Kidney epithelial cell (primary cell): ENCODE data around the gene CACNA1S. TPM values are rescaled to one million over a fixed set of nuclear protein-coding genes. Genes with fewer than 3 reads are reported as not detected.

Experiments used
- DNase-seq: peaks from one replicate; pipeline ENCODE4 v3.0.0-alpha.2; 2010; ENCODE audit warnings: low read depth
- H3K27me3 ChIP-seq: 2 replicates; pipeline ENCODE4 v1.6.0; 2011; ENCODE audit warnings: low read length; ENCODE audit not compliant: control insufficient read depth, insufficient read depth
- H3K36me3 ChIP-seq: 2 replicates; pipeline ENCODE4 v1.5.1; 2011; ENCODE audit warnings: low read length; ENCODE audit not compliant: control insufficient read depth, insufficient read depth
- H3K4me3 ChIP-seq: 2 replicates; pipeline ENCODE4 v1.5.1; 2011; ENCODE audit warnings: low read depth, mild to moderate bottlenecking, control low read depth, low read length
- total RNA-seq: library from RNA; depleted of rRNA; stranded (reverse); fragments of >200 nt; gene quantifications from 2 replicates; pipeline ENCODE4 v1.2.3, GENCODE V29; 2015
- TF ChIP-seq, protein P1 (sequence below): IDR thresholded peaks from 2 replicates; pipeline ENCODE4 v1.5.1; 2011; ENCODE audit warnings: mild to moderate bottlenecking, moderate library complexity, low read length, control low read depth, inconsistent platforms; ENCODE audit not compliant: insufficient read depth, poor library complexity, severe bottlenecking

CACNA1S gene
- total RNA-seq, 1 donor from 2014 or later: not detected

DNA sequence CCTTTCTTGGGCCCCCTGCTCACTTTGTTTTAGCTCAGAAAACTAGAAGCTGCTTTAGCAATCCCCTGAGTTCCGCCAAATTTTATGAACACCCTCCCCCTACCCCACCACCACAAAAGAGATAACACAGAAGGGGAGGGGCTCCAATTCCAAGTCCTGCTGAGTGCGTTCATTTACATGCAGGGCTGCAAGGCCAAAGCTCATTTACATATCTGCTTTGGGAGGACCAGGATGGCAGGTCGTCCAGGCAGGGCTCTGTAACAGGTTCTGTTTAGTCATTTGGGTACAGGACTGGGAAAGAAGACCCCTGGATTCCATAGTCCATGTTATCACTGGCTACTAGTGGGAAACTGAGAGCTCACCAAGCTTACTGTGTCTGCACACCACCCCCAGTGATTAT lies 52.8 kb downstream of the CACNA1S start:
- no peak for DNase-seq
- Histone ChIP-seq H3K36me3 (no peaks in the 10 kb centered on the region), H3K4me3 (no peak overlapping the region), H3K27me3 (peaks cover 25% of the 10 kb centered on the region)
- TF ChIP-seq, protein P1, sequence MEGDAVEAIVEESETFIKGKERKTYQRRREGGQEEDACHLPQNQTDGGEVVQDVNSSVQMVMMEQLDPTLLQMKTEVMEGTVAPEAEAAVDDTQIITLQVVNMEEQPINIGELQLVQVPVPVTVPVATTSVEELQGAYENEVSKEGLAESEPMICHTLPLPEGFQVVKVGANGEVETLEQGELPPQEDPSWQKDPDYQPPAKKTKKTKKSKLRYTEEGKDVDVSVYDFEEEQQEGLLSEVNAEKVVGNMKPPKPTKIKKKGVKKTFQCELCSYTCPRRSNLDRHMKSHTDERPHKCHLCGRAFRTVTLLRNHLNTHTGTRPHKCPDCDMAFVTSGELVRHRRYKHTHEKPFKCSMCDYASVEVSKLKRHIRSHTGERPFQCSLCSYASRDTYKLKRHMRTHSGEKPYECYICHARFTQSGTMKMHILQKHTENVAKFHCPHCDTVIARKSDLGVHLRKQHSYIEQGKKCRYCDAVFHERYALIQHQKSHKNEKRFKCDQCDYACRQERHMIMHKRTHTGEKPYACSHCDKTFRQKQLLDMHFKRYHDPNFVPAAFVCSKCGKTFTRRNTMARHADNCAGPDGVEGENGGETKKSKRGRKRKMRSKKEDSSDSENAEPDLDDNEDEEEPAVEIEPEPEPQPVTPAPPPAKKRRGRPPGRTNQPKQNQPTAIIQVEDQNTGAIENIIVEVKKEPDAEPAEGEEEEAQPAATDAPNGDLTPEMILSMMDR: no peak

DNA sequence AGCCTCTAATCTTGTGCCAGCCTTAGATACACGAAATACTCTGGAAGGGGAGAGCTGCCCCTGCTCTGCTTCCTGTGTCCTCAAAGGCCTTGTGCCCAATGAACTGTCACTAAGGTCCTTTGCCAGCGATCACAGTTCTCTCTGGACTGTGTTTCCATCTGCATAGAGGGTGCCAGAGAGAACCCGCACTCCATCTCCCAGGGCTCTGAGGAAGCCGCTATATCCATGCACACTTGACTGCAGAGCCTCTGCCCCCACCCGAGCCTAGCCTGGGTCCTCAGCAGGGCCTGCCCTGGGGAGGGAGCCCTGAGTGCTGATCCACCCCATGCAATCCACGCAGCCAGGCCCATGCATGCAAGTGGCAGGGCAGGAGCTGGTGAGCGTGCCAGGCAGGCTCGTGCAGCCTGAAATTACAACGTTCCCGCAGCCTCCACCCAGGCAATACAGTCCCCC lies 58.1 kb downstream of the CACNA1S start:
- Histone ChIP-seq H3K4me3 (no peak overlapping the region), H3K36me3 (no peaks in the 10 kb centered on the region), H3K27me3 (peaks cover 31% of the 10 kb centered on the region)
- TF ChIP-seq, protein P1: no peak
- DNase-seq: no peak

DNA sequence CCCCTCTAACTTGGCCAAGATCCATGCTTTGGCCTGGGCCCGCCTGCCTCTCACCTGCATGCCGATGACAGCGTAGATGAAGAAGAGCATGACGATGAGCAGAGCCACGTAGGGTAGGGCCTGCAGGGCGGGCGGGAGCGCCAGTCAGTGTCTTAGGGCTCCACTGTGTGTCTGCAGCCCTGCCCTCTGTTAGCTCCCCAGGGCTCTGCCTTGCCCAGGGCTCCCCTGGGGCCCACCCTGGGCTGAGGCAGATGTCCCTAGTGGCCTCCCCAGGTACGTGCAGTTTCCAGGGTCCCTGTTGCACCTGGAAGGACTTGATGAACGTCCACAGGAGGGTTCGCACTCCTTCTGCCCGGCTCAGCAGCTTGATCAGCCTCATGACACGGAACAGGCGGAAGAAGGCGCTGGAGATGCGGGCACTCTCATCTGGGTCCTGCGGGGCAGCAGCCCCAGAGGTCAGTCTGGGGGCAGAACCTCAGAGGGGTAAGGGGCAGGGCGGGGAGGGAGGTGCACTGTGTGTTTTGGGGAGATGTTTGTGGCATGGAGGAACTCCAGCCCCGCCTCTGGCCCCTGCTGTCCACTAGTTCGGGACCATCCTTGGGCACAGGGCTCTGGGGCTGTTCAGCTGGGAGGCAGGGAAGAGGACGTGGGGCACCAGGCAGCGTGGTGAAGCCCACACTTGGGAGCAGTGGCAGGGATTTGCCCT lies 58.9 kb downstream of the CACNA1S start:
- Histone ChIP-seq H3K27me3 (peaks cover 32% of the 10 kb centered on the region), H3K4me3 (no peak overlapping the region), H3K36me3 (no peaks in the 10 kb centered on the region)
- DNase-seq: no peak
- TF ChIP-seq, protein P1: no peak

DNA sequence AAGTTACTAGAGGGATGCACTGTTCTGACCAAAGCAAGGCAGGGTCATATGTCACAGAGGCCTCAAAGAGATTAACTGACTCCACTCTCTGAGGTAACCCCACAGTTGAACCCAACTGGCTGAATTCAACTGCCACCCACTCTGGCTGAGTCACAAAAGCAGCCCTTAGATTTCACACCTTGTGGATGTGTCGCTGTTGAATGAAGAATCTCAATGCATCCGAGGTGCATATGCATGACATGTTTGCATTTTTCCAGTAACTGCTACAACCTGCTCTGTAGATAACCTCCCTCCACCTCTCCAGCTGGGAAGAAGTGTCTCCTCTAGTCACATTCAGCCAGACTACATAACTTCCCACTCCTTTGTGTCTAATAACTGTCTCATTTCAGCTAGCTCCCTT lies 60.8 kb downstream of the CACNA1S start:
- Histone ChIP-seq H3K36me3 (no peaks in the 10 kb centered on the region), H3K4me3 (no peak overlapping the region), H3K27me3 (peaks cover 38% of the 10 kb centered on the region)
- DNase-seq: no peak
- TF ChIP-seq, protein P1: no peak

DNA sequence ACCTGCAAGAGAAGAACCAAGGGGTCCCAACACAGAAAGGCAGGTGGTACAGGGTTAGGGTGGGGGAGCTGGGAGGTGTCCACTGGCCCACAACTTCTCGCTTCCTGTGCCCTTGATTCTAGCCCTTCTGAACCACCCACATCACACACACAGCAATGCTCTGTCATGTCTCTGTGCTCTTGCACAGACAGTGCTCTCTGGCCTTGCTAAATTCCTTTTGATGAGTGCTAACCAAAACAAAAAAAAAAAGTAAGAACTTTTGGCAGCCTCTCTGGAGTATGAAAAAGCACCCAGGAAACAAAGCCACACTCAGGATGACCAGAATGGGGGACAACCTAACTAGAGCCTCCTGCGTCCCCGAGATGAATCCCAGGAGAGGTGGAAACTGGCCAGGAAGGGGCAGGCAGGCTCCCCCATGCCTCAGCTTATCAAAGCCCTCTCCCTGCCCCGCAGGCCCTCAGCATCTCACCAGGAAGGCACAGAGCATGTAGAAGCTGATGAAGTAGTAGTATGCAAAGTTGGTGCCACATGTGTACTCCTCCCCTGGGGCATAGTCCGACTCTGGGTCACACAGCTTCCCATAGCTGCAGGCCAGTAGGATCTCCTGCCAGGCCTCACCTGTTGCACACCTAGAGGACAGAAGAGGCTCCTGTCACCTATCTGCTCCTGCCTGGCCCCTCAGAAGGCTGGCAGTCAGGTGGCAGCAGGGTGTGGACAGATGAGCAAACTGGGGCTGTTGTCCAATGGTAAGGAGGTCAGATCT lies 61.5 kb downstream of the CACNA1S start:
- H3K4me3 ChIP-seq: no peak overlapping the region
- DNase-seq: no peak
- TF ChIP-seq, protein P1: no peak

More for the DNA sequence above, 61.5 kb downstream of the CACNA1S start:
- H3K36me3 ChIP-seq: no peaks in the 10 kb centered on the region
- H3K27me3 ChIP-seq: peaks cover 36% of the 10 kb centered on the region
